Esophagus muscularis mucosa (tissue), 3 donors: Measurements from ENCODE around the gene ABCC12.

Source experiments
- POLR2A ChIP-seq: fragments of 450-650 bp; IDR thresholded peaks from one replicate; pipeline ENCODE4 v1.6.1; 2017; ENCODE audit warnings: antibody characterized with exemption, moderate library complexity, mild to moderate bottlenecking, low read depth
- TF ChIP-seq, protein P1 (sequence below), 3 experiments: fragments of 200-600 bp in 2 of 3; fragments of 450-650 bp in 1 of 3; sonication (generic) in 2 of 3; IDR thresholded peaks; one replicate each; pipeline ENCODE4 v1.5.1; 2017 to 2019; ENCODE audit warnings: antibody characterized with exemption in 3 of 3, mild to moderate bottlenecking in 2 of 3, moderate library complexity in 1 of 3

DNA sequence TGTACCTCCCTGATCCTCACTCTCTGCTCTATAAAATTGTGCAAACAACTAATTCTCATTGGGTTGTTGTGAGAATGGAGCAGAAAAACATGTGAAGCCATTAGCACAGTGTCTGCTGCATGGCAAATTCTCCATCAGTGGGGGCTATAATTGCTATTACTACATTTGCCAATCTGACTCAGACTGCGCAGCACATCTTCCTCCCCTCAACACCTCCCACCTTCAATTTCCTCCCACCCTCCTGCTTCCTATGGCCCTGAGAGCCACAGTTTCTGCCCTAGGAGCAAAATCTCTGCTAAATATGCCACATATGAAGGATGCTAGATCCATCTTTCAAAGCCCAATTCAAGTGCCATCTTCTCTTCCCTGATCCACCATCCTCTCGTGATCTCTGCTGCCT, 37.0 kb downstream of the ABCC12 start:
- TF ChIP-seq, protein P1, sequence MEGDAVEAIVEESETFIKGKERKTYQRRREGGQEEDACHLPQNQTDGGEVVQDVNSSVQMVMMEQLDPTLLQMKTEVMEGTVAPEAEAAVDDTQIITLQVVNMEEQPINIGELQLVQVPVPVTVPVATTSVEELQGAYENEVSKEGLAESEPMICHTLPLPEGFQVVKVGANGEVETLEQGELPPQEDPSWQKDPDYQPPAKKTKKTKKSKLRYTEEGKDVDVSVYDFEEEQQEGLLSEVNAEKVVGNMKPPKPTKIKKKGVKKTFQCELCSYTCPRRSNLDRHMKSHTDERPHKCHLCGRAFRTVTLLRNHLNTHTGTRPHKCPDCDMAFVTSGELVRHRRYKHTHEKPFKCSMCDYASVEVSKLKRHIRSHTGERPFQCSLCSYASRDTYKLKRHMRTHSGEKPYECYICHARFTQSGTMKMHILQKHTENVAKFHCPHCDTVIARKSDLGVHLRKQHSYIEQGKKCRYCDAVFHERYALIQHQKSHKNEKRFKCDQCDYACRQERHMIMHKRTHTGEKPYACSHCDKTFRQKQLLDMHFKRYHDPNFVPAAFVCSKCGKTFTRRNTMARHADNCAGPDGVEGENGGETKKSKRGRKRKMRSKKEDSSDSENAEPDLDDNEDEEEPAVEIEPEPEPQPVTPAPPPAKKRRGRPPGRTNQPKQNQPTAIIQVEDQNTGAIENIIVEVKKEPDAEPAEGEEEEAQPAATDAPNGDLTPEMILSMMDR (IDR thresholded peaks at IDR 0.05): no peak
- no peak for TF ChIP-seq POLR2A
